GM12873 (cell line): ENCODE measurements around the gene SOAT2.

Source experiments
- TF ChIP-seq, protein P1 (sequence below): IDR thresholded peaks from 2 replicates; pipeline ENCODE4 v1.5.1; 2012; ENCODE audit warnings: low read depth, mild to moderate bottlenecking, moderate library complexity, low read length, control low read depth; ENCODE audit not compliant: insufficient read depth; ENCODE audit errors: missing control alignments

Gene SOAT2

DNA sequence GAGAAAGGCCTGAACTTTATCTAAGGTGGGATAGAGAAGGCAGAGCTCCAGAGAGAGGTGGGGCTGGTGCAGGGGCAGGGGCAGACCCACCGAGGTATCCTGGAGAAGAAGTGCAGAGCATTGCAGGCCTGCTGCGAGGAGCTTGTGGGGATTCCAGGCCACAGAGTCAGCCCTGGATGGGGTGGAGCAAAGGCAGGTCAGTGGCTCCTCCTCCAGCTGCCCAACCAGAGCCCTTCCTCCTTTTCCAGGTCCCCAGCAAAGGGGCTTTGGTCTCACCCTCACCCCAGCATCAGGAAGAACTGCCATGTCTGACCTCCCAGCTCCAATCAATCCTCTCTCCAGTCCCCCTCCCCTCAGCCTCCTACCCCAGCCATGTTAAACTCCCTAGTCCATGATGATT lies 57.4 kb downstream of the SOAT2 start:
- TF ChIP-seq, protein P1, sequence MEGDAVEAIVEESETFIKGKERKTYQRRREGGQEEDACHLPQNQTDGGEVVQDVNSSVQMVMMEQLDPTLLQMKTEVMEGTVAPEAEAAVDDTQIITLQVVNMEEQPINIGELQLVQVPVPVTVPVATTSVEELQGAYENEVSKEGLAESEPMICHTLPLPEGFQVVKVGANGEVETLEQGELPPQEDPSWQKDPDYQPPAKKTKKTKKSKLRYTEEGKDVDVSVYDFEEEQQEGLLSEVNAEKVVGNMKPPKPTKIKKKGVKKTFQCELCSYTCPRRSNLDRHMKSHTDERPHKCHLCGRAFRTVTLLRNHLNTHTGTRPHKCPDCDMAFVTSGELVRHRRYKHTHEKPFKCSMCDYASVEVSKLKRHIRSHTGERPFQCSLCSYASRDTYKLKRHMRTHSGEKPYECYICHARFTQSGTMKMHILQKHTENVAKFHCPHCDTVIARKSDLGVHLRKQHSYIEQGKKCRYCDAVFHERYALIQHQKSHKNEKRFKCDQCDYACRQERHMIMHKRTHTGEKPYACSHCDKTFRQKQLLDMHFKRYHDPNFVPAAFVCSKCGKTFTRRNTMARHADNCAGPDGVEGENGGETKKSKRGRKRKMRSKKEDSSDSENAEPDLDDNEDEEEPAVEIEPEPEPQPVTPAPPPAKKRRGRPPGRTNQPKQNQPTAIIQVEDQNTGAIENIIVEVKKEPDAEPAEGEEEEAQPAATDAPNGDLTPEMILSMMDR: no peak

DNA sequence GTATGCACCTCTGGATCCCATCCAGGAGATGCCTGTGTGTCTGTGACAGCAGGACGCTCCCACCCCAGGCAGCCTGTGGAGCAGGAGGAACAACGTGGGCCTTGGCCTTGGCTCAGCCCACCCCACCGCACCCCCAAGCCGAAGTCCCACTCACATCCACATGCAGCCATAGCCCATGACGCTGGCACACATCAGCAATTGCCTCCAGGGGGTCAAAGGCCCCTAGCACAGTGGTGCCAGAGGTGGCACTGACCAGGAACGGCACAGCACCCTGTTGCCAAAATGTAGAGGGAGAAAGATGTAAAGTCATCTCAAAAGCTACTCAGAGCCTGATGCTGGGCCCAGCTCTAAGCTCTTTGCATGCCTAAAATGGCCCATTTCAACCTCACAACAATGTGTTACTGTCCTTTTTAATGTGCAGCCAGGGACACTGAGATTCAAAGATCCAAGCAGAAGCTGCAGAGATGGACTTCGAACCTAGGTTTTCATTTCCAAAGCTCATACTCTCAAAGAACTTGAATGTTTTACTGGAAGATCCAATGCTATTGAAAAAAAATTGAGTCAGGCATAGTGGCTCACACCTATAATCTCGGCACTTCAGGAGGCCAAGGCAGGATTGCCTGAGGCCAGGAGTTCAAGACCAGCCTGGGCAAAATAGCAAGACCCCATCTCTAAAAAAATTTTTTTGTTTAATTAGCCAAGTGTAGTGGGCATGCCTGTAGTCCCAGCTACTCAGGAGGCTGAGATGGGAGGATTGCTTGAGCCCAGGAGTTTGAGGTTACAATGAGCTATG lies 58.0 kb downstream of the SOAT2 start:
- TF ChIP-seq, protein P1: no peak

DNA sequence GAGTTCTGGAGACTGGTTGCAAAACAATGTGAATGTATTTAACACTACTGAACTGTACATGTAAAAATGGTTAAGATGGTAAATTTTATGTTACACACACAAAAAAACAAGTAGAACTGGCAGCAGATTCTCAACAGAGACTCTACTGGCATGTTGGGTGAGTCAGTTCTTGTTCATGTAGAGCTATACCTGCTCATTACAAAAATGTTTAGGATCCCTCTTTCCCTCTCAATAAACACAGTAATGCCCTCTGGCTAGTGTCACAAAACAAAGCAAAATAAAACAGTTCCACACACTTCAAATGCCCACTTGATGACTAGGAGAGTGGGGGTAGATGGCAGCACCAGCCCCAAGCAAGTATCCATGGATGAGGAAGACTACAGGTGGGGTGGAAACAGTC lies 63.6 kb downstream of the SOAT2 start:
- TF ChIP-seq, protein P1: no peak

DNA sequence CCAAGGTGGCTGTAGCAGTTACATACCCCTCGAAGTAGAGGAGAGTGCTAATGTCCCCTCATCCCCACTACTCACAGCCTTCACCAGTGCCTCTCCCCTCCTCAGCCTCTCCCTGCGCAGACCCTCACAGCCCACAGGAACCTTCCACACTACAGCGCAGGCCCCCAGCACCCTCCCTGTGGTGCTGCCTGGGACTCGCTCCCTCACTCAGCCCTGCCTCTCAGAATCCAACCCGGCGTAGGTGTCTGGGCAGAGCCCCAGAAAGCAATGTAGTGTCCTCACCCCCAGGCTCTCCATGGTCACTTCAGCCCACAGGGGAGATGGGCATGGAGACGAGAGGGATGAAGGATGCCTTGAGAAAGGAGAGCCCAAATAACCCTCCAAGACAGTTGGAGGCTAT lies 66.4 kb downstream of the SOAT2 start:
- TF ChIP-seq, protein P1: no peak

DNA sequence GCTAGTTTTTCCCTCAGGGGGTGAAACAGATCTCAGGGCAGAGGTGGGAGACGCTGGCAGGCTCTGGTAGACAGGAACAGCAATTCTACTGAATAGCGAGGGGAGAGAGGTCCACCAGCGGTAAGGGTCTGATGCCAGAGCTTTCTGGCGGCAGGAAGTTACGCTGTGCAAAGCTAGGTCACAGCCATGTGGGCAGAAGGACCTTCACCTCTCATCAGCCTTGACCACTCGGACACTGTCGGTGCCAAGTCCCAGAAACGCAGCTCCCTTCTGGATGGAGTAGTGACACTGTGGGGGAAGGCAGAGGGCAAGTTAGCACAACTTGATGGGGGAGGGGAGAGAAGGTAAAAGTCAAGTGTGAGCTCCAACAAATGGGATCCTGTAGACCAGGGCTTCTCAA lies 66.9 kb downstream of the SOAT2 start:
- TF ChIP-seq, protein P1: no peak

DNA sequence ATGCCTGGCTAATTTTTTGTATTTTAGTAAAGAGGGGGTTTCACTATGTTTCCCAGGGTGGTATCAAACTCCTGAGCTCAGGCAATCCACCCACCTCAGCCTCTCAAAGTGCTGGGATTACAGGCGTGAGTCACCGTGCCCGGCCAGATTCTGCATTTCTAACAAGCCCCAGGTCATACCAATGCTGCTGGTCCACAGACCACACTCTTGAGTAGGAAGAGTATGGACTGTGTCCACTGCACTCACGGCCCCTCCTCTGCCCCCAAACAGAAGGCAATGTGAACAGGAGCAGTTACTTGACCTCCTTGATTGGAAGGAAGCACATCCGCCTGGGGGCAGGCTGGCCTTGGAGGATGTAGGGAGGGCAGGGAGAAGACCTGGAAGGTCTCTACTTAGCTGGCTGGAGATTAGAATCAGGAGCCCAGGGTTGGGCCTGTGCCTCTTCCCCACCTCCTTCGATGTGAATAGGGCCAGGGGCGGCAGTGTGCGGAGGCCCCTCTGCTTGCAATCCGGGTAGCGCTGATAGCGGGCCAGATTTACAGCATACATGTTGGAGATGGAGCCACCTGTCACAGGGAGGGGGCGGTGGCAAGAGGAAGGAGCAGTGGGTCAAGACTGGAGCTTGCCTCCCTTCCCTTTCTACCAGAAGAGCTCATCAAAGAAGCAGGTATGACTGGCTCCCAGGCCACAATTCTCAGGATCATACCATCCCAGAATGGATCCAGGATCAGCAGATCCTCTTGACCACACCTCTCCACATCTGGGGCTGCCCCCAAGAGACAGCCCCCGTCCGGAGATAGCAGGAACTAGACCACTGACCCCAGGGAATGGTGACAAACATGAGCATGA lies 67.8 kb downstream of the SOAT2 start:
- TF ChIP-seq, protein P1: no peak

DNA sequence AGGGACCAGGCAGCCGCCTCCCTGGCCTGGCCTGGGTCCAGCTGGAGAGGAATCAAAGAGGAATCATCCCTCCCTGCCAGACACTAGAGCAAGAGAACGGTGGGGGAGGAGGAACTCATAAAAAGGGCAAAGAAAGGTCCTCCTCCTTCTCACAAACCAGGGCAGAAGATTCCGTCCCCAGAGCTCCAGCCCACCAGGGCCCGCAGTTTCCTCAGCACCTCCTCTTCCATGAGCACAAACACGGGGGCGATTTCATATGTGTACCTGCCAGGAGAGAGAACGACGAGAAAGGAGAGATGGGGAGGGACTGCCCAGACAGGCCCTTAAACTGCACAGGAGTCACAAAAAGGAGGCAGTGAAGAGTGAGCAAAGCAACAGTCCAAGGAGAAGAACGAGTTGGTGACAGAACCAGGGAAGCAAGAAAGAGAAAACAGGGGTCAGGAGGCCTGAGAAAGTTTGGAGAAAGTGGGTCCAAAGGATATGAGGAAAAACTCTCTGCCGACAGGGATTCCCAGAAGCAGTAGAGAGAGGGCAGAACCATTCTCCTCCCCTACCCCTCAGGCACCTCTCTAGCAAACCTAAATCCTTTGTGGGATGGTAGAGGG lies 68.5 kb downstream of the SOAT2 start:
- TF ChIP-seq, protein P1: no peak
